ENCODE results near the gene CFLAR.
"Not testable (repeated sequence)": the region's sequence is repeated elsewhere in the genome, so short reads cannot be mapped to it uniquely, and the experiment has no call there.

CFLAR gene

DNA sequence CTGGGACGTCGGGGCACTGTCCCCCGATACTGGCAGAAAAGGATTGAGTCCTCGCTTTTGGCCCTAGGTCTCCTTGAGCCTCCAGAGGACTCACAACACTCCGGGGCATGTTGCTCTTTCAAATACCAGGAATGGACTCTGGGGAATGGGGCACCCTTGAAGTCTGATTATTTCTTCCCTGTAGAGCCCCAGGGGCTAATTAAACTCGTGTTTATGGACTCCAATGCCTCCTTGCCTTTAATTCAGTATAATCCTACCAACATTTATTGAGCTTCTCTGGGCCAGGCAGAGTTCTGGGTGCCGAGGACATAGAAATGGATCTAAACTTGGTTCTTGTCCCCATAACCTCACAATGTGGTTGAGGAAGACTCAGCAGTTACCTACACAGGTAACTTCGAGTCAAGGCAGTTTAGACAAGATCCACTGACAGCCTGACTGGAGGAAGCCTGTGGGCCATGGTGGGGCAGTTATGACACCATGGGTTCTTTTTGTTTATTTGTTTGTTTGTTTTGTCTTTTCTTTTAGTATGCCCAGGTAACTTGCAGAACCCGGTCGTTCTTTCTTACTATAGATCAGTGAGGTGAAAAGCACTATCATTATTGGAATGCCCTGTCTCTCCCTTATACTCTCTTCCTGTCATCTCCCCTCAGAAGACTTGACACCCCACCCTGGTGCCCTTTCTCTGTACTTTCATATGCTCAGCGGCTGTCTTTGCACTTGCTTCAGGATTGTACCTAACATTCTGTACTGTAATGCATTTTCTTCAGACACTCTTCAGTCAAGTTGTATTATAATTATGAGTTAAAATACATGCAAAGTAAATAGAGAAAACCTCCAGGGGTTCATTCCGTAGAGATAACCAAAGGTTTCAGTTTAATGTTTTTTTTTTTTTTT lies 3.2 kb downstream of the CFLAR start:
- peak; percentile 44 for DNase-seq

DNA sequence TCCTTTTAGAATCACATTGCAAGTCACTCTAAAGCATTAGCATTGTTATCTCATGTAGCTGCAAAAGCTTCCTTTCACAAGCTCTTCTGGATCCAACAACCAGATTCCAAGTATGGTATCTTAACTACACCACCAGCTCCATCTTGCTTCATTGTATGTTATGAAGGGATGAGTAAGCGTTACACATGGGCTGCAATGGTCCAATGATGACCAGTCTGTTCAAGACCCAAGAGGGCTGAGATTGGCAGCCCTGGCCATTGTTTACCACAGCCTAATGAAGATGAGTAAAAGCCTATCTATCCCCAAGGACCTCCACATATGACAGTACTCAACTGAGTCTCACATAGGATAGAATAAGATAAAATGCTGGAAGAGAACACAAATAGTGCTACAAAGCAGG lies 6.3 kb downstream of the CFLAR start:
- DNase-seq = no peak

DNA sequence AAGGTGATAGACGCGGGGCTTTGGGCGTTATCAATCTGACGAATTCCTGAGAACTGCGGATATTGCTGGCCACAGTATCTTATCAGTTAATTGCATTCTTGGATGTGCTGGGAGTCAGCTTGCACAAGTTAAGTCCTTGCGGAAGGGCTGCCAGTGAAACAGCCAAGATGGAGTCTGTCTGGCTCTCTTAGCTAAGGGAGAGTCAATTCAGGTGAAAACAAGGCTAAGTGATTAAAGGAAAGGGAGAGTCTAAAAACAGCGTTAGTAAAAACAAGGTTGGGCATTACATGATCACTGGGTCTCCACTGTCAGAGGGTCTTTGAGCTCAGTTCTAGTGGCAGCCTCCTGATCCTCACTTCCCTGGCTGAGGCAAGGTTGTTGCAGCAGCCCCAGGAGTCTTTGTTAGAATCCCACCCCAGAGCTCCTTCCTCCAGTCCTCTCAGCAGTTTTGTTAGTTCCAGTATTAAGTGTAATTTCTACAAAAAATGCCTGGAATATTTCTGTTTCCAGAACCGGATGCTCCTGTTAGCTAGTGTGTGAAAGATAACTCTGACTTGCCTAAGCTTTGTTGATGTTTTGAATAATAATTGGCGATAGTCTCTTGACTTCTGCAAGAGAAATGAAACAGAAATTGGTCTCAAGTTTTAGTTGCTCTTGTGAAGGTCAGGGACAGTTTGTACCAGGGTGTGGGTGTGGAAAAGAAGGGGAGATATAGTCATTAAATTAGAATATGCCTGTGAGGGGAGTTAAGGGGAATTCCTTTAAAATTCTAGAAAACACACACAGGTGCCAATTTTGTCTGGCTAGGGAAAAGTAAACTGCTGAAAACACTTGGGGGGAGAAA lies 10.6 kb downstream of the CFLAR start:
- peak; percentile 49 for DNase-seq

DNA sequence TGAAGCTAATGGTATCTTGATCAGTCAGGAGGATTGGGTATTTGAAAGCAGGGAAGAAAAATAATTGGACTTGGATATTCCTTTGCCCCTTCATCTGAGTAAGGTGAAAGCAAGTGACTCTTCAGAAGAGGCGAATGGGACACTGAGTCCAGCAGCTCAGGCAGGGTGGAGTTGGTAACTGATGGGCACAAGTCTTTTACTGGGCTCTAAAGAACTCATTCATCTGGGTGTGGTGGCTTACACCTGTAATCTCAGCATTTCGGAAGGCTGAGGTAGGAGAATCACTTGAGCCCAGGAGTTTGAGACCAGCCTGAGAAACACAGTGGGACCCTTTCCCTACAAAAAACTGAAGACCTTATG lies 11.2 kb downstream of the CFLAR start:
- DNase-seq = no peak

DNA sequence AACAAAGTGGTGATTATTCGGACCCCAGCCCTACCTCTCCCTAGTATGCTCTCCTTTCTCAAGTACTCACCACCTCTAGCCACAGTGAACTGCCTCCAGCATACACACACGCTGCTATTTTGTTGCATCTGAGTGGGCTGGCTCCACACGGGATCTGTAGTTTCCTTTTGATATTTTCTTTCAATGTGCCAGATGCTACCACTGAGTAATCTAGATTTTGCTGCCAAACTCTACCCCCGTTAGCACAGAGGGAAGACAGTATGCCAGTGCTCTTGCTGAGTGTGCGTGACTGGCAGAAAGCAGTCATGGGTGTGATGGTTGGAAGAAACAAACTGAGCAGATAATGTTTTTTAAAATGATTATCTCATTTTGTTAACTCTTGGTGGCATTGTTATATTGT lies 11.6 kb downstream of the CFLAR start:
- DNase-seq = peak; percentile 68

DNA sequence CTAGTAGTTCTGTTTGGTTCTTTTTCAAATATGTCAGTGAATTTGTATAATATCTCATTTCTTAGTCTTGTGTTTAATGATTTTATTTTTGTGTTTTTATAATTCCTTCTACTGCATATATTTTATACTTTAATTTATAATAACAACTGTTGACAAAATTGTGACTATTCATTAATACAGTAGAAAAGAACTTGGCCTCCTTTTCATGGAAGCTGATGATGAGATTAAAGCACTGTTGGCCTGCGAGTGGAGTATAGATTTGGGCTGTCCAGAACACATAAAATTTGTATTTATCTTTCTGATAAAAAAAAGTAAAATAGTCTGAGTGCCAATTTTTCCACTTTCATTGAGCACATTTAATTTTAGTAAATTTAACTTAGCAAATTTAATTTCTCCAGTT lies 12.1 kb downstream of the CFLAR start:
- DNase-seq = no peak

DNA sequence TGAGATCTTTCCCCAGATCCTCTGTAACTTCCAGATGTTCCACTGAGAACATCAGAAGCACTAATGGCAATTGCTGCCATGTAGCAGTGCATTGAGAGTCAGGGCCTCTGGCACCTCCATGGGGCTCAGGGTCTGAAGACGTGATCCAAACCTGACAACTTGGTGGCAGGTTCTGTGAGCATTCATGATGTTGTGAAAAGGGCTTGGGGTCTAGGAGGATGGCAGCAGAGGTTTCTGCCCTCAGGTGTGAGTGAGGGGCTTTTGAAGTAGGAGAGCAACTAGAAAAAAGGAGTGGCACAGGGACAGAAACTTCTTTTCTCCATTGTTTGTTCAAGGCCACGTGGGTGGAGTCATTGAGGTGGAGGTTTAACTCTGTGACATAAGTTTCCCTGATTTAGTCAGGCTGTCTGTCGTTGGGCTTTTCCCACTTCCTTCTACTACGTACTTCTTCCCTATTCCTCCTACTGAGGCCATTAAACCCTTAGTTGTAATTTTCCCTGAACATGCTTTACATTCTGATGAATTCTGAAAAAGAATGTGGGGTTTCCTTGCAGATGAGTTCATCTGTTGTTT lies 13.1 kb downstream of the CFLAR start:
- peak; percentile 71 for DNase-seq

DNA sequence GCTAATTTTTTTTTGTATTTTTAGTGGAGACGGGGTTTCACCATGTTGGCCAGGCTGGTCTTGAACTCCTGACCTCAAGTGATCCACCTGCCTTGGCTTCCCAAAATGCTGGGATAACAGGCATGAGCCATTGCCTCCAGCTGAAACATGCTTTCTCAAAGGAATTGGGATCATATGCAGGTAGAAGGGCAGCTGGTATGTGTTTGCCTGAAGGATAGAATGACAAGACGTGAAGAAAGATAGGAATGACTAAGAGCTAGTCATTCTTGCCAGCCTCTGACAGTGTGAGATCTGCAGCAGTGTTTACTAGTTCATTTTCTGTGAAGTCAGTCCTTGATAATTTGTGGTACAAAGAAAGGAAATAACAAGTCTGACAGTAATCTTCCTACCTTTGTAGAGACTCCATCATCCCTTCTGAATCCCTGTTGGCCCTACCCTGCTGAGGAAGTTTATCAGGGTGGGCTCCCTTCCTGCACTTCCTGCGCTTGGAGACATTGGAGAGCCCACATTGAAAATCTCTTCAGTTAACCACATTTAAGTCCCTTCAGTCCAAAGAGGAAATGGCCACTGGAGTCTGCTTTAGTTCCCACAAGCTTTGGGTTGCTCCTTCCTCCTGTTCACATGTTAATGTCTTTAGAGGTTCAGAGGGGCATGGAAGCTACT lies 14.7 kb downstream of the CFLAR start:
- DNase-seq = peak; percentile 49

DNA sequence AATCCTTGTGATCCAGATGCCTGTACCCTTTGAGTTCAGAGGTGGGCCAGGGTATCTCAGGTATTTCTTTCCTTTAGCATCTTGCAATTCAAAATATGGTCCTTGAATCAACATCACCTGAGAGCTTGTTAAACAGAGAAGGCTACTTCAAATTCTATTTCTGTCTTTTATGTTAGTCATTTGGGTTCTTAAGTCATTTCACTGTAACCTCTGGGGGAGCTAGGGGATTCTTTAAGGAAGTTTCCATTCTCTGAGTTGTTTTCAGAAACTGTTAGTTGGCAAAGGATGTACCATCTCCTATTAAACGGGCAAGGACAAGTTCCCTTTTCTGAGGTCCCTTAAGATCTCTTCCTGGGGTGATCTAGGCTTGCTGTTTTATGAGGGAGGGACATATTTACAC lies 16.6 kb downstream of the CFLAR start:
- no peak for DNase-seq

DNA sequence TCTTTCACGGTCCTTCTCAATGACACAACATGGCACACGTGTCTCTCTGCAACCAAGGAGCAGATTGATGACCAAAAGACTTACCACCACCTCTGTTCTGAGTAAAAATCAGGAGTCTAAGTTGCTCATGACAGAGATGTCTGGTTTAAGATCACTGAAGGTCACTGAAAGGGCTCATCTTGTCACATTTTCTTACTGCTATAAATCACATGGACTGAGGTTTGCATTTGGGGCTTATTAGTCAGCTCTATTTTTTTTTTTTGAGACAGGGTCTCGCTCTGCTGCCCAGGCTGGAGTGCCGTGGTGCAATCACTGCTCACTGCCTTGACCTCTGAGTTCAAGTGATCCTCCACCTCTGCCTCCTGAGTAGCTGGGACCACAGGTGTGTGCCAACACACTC lies 19.4 kb downstream of the CFLAR start:
- DNase-seq = no peak

DNA sequence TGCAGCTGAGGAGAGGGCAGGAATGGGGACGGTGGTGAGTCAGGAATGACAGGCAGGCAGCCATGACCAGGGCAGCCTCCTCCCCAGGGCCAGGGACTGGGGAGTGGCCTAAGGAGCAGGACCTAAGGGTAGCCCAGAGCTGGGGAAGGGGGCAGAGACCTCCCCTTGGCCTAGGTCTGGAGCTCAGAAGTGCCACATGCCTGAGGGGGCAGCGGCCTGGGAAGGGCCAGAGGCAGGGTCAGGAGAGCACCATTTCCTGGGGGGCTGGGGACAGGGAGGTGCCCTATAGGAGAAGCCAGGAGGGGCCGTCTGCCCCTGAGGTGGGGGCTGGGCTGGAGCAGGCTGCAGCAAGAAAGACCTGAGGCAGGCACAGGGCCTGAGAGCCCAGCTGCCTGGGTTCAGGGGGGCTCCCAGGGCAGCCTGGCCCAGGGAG lies 20.9 kb downstream of the CFLAR start:
- DNase-seq = no peak

DNA sequence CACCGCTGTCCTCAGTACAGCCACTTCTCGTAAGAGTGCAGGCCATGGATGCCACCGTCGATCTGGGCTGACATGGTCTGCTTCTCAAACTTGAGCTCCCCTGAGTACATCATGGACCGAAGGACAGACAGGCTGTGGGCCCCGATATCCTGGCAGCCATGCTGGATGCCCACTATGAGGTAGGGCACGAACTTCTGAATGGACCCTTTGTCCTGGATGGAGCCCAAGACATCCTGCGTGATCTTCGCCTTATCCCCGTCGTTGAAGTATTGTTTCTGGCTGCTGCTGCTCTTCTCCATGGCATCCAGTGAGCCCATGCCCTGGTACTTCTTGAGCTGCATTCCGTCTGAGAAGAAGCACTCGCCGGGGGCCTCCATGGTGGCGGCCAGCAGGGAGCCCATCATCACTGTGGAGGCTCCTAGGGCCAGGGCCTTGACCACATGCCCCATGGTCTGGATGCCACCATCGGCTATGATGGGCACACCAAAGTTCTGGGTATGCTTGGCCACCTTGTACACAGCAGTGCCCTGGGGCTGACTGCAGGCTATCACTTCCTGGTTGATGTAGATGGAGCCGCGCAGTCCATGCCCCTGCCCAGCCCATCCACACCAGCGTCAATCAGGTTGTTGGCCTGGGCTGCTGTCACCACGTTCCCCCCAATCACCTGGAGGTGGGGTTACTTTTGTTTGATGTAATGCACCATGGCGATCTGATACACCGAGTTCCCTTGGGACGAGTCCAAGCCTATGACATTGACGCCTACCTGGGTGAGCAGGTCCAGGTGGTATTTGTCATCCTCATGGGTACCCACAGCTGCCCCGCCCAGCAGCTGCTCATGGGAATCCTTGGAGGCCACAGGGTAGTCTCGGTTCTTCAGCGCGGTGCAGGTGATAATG lies 21.8 kb downstream of the CFLAR start:
- DNase-seq = no peak

DNA sequence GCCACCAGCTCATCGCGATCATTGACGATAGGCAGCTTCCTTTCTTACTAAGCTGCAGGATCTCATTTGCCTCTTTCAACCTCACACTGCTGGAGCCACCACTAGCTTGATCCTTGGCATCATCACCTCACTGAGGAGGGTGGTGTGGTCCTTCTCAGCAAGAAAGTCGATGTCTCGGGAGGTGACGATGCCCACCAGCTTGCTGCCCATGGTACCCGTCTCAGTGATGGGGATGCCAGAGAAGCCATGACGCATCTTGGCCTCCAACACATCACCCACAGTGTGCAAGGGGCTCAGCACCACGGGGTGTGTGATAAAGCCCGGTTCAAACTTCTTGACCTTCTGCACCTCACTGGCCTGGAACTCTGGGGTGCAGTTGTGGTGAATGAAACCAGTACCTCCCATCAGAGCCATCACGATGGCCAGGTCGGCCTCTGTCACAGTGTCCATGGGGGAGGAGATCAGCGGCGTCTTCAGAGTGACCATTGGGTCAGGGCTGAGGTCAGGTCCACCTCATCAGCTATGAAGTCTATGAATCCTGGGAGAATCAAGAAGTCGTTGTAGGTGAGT lies 22.5 kb downstream of the CFLAR start:
- DNase-seq = no peak

DNA sequence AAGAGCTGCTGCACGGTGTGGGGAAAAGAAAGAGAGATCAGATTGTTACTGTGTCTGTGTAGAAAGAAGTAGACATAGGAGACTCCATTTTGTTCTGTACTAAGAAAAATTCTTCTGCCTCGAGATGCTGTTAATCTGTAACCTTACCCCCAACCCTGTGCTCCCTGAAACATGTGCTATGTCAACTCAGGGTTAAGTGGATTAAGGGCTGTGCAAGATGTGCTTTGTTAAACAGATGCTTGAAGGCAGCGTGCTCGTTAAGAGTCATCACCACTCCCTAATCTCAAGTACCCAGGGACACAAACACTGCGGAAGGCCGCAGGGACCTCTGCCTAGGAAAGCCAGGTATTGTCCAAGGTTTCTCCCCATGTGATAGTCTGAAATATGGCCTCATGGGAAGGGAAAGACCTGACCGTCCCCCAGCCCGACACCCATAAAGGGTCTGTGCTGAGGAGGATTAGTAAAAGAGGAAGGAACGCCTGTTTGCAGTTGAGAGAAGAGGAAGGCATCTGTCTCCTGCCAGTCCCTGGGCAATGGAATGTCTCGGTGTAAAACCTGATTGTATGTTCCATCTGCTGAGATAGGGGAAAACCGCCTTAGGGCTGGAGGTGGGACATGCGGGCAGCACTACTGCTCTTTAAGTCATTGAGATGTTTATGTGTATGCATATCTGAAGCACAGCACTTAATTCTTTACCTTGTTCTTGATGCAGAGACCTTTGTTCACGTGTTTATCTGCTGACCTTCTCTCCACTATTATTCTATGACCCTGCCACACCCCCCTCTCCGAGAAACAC lies 23.2 kb downstream of the CFLAR start:
- not testable (repeated sequence) for DNase-seq

DNA sequence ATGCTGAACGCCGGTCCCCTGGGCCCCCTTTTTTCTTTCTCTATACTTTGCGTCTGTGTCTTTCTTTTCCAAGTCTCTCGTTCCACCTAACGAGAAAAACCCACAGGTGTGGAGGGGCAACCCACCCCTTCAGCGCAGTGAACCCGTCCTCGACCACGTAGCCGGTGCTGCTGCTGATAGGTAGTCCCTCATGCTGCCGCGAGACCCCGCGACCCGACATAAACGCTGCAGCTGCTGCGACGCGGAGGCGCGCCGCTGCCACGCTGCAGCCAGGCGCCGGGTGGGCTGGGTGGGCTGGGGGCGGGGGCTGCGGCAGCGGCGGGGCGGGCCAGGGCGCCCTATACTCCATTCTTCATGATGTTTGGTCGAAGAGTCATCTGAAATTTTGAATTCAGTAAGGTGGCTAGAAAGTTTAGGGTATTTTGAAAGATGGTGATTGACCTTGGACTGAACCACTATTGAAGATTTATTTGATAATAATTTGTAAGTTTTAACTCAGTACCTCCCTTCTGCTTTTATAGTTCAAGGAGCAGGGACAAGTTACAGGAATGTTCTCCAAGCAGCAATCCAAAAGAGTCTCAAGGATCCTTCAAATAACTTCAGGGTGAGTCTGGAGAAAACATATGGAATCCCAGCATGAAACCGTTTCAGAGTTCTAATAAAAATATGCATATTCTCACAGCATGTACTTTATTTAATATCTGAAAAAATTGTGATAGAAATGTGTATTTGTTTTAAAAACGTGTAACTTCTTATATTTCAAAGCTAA lies 24.1 kb downstream of the CFLAR start:
- no peak for DNase-seq

DNA sequence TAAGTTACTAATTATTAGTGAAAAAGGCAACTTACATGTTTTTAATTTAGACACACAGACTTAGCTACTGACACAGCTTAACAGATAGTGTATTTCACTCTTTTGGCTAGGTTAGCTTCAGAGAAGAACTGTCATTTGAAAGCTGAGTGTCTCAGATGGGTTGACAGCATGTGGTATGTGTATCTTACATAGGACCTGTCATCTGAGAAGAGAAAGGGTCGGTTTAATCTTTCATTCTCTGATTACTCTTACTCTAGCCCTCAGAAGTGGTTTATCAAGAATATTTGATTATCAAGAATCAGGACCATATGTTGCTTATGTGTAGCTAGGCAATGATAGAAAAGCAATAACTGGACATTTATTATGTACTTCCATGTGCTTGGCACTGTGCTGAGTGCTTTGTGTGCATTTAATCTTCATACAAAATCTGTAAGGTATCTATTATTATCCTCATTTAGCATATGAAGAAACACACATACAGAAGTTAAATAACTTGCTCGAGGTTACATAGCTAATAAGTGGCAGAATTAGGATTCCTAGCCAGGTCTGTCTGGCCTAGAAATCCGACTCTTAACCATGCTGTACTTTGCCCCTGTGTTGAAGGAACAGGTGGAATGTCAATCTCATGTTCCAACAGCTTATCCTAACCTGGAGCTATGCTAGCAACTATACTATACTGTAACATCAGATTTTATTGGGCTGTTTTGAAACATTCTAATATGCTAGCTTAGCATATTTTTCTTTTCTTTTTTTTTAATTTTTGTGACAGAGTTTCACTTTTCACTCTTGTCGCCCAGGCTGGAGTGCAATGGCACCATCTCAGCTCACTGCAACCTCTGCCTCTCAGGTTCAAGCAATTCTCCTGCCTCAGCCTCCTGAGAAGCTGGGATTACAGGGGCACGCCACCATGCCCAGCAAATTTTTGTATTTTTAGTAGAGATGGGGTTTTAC lies 28.4 kb downstream of the CFLAR start:
- DNase-seq = no peak

DNA sequence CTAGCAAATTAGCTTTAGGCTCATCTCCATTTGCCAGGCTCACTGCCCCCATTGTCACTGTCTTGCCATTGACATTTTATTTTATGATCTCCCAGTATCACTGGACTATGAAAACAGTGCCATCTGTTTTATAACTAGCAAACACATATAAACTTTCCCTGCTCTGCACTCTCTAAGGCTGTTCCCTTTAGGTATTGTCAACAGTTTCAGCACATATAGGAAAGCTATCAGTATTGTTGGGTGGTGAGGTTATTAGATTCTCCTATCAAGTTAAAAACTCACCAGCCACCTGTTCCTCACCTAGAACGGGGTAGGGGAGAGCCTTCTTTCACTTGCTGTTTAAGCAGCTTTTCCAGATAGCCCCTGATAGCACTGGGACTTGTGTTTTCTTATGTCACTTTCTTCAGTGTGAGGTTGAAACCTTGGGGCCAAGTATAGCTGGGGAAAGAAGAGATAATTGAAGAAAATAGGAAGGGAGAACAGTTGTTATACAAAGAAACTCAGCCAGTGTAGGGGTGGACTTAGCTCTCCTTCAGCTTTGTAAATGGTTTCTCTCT lies 32.5 kb downstream of the CFLAR start:
- DNase-seq = no peak

DNA sequence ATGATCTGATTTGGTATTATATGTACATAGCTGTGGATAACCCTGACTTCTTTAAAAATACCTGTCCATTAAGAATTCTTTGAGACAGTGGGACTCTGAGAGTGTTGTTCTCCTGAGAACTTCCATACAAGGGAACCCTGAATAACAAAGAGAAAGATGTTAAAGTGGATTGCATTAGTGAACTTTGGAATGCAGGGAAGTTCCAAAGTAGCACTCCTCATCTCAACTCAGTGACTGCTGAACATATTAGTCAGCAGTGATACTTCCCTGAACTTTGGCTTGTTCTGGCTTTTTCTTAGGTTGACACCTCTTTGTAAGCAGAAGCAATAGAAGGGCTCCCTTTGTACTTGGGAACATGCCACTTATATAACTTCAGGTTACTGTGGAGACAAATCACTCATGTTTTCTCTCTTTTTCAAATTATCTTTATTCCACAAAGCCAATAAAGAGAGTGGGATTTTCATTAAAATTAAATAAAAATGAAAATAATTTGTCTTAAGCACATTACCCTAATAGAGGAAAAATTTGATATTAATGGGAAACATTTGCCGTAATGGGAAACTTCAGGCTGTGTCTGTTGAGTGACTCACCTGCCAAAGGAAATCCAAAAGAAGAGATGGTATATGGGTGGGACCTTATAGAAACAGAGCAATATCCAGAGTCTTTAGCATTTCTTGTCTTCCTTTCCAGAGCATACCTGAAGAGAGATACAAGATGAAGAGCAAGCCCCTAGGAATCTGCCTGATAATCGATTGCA lies 33.3 kb downstream of the CFLAR start:
- no peak for DNase-seq

All from stimulated activated CD4-positive, alpha-beta T cell treated with anti-CD3 and anti-CD28 coated beads, Interleukin-15, amount 100 ng/mL, for 24 hours (primary cell).